ENCODE measurements around the gene LMNA.
A peak's percentile ranks its signal among the peaks of the same experiment; 100 is the strongest.
"Not testable (repeated sequence)": the region's sequence is repeated elsewhere in the genome, so short reads cannot be mapped to it uniquely, and the experiment has no call there.

The LMNA gene

DNA sequence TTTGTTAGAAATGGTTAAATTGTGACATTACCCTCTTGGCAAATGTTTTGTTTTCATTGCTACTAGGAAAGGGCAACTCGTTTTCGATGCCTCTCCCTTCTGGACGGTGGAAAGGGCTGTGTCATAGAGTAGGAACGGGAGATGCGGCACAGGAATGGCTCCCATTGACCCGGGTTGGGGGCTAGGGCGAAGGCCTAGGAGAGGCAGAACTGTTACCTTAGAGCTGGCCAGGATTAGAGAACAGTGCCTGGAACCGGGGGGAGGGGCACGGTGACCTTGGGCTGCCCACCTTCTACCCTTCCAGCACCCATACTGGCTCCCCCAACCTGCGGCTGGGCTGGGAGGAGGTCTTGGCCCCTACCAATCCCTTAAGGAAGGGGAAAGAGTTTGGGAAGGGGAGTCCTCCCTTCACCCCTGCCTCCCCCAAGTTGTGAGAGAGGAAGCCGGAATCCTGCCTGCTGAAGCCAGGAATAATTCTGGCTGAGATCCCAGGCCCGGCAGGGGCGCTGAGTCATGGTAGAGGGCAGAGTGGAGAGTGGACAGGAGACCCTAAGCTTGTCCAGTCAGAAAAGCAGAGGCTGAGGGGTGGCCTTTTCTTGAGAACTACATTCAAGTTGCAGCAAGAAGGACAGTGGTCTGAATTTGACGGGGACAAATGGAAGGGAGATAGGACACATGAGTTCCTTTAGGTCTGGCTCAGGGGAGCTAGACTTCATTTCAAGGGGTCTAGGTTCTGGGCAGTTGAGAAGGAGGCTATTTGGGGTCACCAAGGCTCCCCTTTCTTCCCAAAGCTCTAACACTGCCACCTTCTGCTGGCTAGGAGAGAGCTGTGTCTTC lies 8.2 kb downstream of the LMNA start:
- DNase-seq = no peak

DNA sequence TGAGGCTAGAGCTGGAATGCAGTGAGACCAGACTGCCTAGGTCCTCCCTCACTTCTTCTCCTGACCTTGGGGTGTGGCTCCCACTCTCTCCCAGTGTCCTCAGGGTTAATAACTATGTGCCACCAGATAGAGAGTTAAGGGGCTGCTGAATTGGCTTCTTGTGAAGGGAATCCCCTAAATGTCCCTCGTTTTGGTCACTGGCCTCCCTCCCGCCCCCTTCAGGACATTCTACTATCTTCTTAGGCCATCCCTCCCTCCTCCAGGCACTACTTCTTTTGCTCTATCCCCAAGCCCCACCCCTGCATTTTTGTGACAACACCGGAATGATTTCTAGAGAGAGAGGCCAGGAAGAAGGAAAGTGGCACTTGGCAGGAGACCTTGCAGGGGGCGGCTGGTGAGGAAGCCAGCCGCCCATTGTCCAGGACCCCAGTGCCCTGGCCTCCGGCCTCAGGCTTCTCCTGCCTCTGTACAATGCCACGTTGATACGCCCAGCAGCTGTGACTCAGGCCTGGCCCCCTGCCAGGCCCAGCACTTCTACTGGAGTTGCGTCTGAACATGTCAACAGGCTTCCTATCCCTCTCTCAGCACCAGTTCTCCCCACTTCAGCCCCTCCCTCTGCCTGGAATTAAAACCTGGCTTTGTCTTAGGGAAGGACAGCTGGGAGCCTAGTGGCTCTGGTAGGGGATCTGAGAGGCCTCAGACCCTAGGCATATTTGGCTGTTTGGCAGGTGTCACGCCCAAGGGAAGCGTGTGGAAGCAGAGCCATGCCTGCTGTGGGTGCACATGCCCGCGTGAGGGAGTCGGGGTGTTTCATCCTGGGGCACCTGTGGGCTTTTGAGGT lies 9.1 kb downstream of the LMNA start:
- peak; percentile 87 for DNase-seq

DNA sequence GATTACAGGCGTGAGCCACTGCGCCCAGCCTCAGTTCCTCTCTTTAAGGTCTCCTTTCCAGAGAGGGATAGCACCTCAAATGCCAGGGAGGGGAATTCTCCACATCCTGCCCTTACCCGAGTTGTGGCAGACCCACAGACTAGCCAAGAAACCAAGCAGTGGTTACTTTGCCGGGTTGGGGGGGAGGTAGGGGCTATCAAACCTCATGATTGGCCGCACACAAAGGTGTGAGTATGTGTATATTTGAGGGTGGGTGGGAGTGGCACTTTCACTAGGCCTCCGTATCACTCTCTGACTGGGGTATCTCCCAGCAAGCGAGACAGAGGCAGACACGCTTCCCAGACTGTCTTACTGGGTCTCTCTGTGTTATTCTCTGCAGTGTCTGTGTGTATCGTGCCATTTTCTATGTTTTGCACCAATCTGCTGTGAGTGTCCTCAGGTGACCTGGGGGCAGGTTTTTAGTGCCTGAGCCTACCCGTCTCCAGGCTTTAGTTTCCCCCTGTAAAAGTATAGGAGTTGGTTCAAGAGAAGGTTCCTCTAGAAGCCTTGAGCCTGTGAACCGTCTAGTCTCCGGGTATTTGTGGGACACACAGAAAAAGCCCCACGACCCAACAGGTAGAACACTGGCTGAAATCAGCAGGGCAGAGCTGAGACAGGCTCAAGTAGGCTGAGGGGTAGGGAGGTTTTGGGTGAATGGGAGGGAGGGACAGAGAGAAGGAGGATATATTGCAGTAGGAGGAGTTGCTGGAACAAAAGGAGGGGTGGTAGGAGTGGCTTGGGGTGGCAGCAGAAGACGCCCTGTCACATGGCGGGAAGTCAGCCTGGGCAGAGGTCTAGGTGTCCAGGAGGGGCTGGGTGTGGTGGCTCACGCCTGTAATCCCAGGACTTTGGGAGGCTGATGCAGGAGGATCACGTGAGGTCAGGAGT lies 10.3 kb downstream of the LMNA start:
- DNase-seq = no peak

DNA sequence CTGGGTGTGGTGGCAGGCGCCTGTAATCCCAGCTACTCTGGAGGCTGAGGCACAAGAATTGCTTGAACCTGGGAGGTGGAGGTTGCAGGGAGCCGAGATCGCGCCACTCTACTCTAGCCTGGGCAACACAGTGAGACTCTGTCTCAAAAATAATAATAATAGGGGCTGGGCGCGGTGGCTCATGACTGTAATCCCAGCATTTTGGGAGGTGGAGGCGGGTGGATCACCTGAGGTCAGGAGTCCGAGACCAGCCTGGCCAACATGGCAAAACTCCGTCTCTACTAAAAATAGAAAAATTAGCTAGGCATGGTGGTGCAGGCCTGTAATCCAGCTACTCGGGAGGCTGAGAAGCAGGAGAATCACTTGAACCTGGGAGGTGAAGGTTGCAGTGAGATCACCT lies 11.0 kb downstream of the LMNA start:
- not testable (repeated sequence) for DNase-seq

DNA sequence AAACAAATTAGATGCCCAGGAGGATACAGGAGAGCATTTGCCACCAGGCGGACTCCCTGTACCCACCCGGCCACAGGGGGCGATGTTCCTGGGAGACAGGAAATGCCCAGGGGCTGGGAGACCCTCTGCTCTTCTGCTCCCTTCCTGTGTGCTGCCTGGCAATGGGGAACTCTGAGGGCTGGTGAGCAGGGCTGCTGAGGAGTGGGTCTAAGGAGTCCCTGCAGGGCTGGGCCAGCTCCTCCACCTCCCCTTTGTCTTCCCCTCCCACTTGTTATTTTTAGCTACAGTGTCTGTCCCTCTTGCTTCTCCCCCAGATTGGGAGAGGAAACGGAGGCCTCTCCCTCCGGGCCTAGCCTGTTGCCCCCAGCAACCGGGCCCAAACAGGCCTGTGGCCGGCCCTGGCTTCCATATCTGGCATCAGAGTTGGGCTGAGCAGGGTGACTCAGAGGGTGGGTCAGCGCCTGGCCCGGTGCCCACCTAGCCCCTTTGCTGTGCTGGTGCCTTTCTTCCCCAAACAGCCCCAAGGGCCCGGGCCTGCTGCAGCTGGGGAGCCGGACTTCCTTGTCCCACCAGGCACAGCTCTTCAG lies 11.6 kb downstream of the LMNA start:
- peak; percentile 83 for DNase-seq

DNA sequence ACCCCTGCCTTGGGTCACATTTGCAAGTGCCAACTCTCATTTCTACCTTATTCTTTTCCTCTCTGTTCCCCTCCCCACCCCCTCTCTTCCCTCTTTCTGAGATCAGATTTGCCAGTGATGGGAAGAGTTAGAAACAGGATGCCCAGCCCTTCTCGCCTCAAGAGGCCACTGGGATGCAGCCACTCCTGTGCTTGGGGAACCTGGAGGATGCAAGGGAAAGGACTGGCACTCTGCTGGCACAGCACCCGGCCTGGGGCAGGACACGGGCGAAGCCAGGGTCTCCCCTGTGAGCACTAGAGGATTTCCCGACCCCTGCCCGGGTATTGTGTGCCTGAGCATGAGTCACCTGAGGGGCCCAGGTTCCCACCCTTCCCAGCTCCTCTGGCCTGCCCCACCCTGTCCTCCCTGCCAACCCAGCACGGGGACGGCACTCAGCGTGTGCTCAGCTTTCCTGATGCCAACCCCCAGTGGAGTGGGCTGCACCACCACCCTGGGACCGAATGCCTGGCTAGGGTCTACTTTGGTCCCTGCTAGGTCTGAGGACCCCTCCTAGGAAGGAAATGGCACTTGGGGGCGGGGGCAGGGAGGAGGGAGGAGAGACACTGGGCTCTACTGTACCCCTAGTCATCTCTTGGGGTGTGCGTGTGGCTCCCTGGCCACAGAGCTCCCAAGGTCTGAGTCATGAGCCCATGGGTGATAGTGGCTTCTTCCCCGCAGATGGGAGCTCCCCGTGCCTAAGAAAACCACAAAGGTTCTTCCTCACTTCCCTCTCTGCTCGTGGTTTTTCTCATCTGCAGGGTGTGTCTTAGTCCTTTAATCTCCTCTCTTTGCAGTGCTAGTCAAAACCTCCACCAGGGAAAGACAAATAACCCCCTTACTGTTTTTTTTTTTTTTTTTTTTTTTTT lies 12.4 kb downstream of the LMNA start:
- DNase-seq = peak; percentile 76

DNA sequence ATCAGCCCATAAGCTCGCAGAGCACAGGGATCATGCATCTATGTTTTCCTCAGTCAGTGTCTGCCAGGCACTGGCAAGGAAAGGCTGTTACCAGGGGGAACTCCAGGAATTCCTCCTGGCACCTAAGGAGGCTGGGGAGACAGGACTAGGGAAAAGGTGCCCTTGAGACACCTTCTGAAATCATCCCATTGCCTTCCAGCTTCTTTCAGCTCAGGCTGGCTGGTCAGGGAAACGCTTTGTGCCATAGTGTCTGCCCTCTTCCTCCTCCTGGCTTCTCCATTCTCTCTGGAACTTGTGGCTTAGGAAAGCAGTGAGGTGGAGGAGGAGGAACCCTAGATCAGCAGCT lies 13.8 kb downstream of the LMNA start:
- DNase-seq = no peak

DNA sequence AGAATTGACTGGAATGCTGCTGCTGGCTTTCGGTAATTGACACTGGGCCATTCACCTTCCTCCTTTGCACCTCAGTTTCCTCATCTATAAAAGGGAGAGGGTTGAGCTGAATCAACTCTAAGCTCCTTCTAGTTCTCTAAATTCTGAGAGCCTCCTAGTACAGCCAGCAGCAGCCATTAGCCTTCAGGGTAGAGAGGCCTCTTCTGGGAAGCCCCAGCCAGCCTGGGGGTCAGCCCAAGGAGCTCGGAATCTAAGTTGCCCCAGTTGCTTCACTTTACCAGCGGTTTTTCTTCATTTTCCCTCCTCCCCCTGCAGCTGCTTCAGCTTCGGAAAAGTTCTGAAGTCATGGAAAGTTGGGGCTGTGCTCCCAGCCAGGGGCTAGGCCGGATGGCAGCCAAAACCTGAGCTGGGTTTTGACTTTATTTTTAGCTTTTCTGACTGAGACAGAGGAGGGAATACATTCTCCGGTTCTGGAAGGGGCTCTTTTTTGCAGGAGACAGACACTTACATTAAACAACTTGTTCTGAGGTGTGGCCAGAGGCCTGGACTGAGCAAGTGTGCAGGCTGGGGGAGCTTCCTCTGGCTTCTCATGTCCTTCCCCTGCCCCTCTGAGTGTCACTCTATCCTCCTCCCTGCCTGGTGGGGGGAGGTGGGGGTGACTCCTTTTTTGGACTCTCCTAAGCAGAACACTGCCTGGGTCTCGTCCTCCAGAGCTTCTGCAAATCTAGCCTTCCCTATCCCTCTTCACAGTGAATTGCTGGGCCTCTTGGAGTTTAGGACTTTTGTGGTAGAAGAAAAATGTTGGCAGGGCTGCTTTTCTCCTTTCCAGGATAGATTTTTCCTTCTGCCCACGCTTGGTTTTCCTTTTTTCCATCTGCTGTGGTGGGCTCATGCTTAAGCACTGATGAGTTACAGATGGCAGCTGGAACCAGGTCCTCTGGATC lies 14.4 kb downstream of the LMNA start:
- no peak for DNase-seq

DNA sequence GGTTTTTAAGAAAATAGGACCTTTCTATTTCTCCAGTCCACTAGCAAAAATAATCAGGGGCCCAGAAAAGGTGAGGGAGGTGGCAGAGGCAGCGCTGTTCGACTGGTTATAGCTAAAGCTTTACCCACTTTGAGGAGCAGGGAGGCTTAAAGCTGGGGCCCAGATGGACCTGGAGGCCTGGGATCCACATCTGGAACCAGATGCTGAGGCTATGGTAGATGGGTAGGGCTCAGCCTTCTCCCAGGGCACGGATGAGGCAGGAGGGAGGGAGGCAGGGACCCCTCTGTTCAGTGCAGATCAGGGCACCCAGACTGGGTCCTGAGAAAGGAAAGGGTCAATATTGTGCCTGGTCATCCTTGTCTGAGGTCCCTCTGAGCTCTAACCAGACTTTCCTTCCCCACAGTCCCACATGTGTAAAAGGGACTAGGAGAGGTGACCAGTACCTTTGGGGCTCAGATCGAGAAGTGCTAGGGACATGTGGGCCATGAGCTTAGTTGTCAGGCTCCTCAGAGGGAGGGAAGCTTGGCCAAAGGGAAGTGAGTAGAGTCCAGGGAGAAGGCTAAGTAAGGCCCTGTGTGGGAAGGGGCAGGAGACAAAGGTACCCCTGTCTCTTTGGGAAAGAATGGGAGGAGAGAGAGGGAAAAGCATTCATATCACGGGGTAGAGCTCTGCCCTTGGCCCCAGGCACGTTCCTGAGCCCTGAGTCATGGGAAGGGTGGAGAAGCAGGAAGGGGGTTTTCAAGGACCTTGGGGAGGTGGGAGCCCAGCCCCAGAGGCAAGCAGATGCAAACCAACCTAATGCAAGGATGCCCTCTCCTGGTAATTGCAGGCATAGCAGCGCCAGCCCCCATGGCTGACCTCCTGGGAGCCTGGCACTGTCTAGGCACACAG lies 15.4 kb downstream of the LMNA start:
- DNase-seq = peak; percentile 89

DNA sequence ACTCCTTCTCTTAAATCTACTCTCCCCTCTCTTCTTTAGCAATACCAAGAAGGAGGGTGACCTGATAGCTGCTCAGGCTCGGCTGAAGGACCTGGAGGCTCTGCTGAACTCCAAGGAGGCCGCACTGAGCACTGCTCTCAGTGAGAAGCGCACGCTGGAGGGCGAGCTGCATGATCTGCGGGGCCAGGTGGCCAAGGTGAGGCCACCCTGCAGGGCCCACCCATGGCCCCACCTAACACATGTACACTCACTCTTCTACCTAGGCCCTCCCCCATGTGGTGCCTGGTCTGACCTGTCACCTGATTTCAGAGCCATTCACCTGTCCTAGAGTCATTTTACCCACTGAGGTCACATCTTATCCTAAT lies 16.0 kb downstream of the LMNA start:
- no peak for DNase-seq

DNA sequence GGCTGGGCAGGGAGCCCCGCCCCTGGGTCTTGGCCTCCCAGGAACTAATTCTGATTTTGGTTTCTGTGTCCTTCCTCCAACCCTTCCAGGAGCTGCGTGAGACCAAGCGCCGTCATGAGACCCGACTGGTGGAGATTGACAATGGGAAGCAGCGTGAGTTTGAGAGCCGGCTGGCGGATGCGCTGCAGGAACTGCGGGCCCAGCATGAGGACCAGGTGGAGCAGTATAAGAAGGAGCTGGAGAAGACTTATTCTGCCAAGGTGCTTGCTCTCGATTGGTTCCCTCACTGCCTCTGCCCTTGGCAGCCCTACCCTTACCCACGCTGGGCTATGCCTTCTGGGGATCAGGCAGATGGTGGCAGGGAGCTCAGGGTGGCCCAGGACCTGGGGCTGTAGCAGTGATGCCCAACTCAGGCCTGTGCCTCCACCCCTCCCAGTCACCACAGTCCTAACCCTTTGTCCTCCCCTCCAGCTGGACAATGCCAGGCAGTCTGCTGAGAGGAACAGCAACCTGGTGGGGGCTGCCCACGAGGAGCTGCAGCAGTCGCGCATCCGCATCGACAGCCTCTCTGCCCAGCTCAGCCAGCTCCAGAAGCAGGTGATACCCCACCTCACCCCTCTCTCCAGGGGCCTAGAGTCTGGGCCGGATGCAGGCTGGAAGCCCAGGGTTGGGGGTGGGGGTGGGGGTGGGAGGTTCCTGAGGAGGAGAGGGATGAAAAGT lies 20.4 kb downstream of the LMNA start:
- no peak for DNase-seq

DNA sequence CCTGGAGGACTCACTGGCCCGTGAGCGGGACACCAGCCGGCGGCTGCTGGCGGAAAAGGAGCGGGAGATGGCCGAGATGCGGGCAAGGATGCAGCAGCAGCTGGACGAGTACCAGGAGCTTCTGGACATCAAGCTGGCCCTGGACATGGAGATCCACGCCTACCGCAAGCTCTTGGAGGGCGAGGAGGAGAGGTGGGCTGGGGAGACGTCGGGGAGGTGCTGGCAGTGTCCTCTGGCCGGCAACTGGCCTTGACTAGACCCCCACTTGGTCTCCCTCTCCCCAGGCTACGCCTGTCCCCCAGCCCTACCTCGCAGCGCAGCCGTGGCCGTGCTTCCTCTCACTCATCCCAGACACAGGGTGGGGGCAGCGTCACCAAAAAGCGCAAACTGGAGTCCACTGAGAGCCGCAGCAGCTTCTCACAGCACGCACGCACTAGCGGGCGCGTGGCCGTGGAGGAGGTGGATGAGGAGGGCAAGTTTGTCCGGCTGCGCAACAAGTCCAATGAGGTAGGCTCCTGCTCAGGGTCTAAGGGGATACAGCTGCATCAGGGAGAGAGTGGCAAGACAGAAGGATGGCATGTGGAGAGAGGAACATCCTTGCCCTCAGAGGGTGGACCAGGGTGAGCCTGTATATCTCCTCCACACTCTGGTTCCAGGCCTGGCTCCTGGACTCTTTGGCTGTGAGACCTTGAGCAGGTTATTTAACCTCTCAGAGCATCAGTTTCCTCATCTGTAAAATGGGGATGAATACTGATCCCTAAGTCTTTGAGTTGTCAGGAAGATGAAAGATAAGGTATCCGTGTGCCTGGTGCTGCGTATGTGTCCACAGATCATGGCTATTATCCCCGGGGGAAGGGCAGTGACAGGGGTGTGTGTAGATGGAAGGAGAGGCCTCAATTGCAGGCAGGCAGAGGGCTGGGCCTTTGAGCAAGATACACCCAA lies 21.7 kb downstream of the LMNA start:
- no peak for DNase-seq

DNA sequence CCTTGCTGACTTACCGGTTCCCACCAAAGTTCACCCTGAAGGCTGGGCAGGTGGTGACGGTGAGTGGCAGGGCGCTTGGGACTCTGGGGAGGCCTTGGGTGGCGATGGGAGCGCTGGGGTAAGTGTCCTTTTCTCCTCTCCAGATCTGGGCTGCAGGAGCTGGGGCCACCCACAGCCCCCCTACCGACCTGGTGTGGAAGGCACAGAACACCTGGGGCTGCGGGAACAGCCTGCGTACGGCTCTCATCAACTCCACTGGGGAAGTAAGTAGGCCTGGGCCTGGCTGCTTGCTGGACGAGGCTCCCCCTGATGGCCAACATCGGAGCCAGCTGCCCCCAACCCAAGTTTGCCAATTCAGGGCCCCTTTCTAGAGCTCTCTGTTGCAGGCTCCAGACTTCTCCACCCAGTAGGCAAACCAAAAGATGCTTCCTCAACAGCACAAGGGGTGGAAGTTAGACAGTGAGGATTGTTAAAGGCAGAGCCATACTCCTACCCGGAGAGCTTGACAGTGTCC lies 22.5 kb downstream of the LMNA start:
- DNase-seq = no peak

DNA sequence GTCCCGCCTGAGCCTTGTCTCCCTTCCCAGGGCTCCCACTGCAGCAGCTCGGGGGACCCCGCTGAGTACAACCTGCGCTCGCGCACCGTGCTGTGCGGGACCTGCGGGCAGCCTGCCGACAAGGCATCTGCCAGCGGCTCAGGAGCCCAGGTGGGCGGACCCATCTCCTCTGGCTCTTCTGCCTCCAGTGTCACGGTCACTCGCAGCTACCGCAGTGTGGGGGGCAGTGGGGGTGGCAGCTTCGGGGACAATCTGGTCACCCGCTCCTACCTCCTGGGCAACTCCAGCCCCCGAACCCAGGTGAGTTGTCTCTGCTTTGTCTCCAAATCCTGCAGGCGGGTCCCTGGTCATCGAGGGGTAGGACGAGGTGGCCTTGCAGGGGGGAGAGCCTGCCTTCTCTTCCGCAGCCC lies 24.0 kb downstream of the LMNA start:
- no peak for DNase-seq

DNA sequence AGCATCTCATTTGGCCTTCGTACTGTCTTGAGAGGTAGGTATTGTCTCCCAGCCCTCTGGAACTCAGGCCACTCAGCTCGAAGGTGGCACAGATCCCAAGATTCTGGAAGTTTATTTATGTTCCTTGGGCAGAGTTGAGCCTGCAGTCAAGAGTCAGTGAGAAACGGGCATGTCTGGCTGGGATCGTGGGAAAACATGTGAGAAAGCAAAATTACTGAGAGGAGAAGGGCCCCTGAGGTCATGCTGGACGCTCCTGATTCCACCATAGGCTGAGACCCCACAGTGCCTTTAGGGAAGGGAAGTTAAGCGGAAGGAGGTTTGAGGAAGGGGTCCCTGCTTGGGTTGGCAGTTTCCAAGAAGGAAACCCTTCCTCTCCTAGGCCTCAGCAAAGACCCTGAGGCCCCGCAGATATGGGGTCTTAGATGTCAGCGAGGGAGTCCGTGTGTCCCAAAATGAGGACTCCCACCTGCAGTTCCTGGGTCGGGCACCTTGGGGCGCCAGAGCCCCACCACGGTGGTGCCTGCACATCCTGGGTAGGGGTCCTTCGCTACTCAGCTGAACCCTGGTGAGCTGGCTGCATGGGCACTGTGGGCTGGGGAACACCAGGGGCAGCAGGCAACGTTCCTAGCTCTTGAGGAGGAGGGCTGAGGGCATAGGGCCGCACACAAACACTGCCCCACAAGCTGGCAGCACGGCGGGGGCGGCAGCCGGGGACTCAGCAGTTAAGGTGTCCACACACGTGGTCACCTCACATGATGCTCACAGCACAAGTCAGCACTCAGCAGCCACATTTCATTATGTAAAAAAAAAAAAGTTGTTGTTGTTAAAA lies 26.6 kb downstream of the LMNA start:
- DNase-seq = no peak

DNA sequence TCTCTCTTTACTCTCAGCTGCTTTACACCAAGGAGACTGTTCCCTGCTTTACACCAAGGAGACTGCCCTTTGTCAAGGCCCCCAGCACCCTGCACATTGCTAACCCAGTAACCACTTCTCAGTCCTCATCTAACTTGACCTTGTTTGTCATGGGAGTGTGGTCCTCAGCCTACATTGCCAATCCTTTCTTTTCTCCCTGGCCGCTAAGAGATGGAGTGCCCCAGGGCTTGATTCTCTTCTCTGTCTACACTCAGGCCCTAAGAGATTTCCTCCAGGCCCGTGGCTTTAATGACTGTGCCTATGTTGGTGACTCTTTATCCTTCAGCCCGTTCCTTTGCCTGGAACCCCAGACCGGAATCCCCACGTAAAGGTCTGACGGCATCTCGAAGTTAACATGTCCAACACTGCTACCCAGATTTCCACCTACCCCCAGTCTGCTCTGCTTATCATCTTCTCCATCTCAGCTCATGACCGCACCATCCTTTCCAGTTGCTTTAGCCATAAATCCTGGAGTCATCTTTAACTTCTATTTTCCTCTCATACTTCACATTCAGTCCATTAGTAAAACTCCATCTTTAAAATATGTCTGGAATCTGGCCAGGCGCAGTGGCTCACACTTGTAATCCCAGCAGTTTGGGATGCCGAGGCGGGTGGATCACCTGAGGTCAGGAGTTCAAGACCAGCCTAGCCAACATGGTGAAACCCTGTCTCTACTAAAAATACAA lies 29.4 kb downstream of the LMNA start:
- DNase-seq = no peak

Measured in amniotic stem cell (primary cell).